H9 (cell line): Measurements from ENCODE around the gene GRIA1. TPM values are rescaled to one million over a fixed set of nuclear protein-coding genes. Genes with fewer than 3 reads are reported as not detected.

Experiments
- DNase-seq: peaks from one replicate; pipeline ENCODE4 v3.0.0-alpha.2; 2017
- H2AFZ ChIP-seq: one replicate; pipeline ENCODE4 v1.6.1; 2013; ENCODE audit warnings: mild to moderate bottlenecking, low read length, control low read depth, moderate library complexity
- H2AK5ac ChIP-seq: 2 replicates; pipeline ENCODE4 v1.6.1; 2013; ENCODE audit warnings: low read length, control low read depth, mixed read lengths; ENCODE audit not compliant: insufficient read length
- H2BK120ac ChIP-seq: one replicate; pipeline ENCODE4 v1.6.1; 2013; ENCODE audit warnings: low read depth, mild to moderate bottlenecking, low read length, control low read depth, inconsistent platforms; ENCODE audit not compliant: poor library complexity, severe bottlenecking
- H2BK12ac ChIP-seq: 2 replicates; pipeline ENCODE4 v1.6.1; 2013; ENCODE audit warnings: low read length, control low read depth, mixed read lengths, low read depth; ENCODE audit not compliant: insufficient read length
- H2BK15ac ChIP-seq: 2 replicates; pipeline ENCODE4 v1.6.1; 2013; ENCODE audit warnings: low read depth, low read length, control low read depth
- H2BK20ac ChIP-seq: one replicate; pipeline ENCODE4 v1.6.1; 2013; ENCODE audit warnings: low read depth, mild to moderate bottlenecking, low read length, control low read depth, inconsistent platforms; ENCODE audit not compliant: poor library complexity, severe bottlenecking
- H2BK5ac ChIP-seq: 2 replicates; pipeline ENCODE4 v1.6.1; 2013; ENCODE audit warnings: low read length, control low read depth, mixed read lengths; ENCODE audit not compliant: insufficient read length
- H3K14ac ChIP-seq: 2 replicates; pipeline ENCODE4 v1.6.1; 2013; ENCODE audit warnings: low read length, control low read depth; ENCODE audit not compliant: insufficient read depth
- H3K18ac ChIP-seq: 2 replicates; pipeline ENCODE4 v1.6.1; 2013; ENCODE audit warnings: low read depth, mild to moderate bottlenecking, mixed read lengths, low read length, control low read depth; ENCODE audit not compliant: insufficient read length
- H3K23ac ChIP-seq: 2 replicates; pipeline ENCODE4 v1.6.1; 2013; ENCODE audit warnings: low read length, control low read depth, mixed read lengths, low read depth; ENCODE audit not compliant: insufficient read length
- H3K23me2 ChIP-seq: 2 replicates; pipeline ENCODE4 v1.6.1; 2013; ENCODE audit warnings: low read depth, mild to moderate bottlenecking, mixed read lengths, low read length, control low read depth; ENCODE audit not compliant: insufficient read length, poor library complexity, severe bottlenecking
- H3K27ac ChIP-seq: 2 replicates; pipeline ENCODE4 v1.5.1; 2013; ENCODE audit warnings: low read length, control low read depth, mixed read lengths, low read depth; ENCODE audit not compliant: insufficient read length
- H3K27me3 ChIP-seq: 2 replicates; pipeline ENCODE4 v1.6.1; 2013; ENCODE audit warnings: low read length, control low read depth, inconsistent platforms; ENCODE audit not compliant: insufficient read depth
- H3K4ac ChIP-seq: 2 replicates; pipeline ENCODE4 v1.6.1; 2013; ENCODE audit warnings: low read depth, mild to moderate bottlenecking, control low read depth, inconsistent platforms, low read length, moderate library complexity
- H3K4me1 ChIP-seq: 2 replicates; pipeline ENCODE4 v1.6.1; 2013; ENCODE audit warnings: low read length, control low read depth, inconsistent platforms; ENCODE audit not compliant: insufficient read depth
- H3K4me2 ChIP-seq: 2 replicates; pipeline ENCODE4 v1.6.1; 2013; ENCODE audit warnings: low read length, control low read depth, mixed read lengths; ENCODE audit not compliant: insufficient read length, insufficient read depth
- H3K56ac ChIP-seq: 2 replicates; pipeline ENCODE4 v1.6.1; 2013; ENCODE audit warnings: low read depth, mild to moderate bottlenecking, mixed read lengths, low read length, control low read depth; ENCODE audit not compliant: insufficient read length
- H3K79me1 ChIP-seq: 2 replicates; pipeline ENCODE4 v1.6.1; 2013; ENCODE audit warnings: low read depth, mild to moderate bottlenecking, moderate library complexity, low read length, control low read depth, inconsistent platforms; ENCODE audit not compliant: insufficient read depth, poor library complexity, severe bottlenecking
- H3K79me2 ChIP-seq: 2 replicates; pipeline ENCODE4 v1.6.1; 2013; ENCODE audit warnings: low read length, control low read depth, inconsistent platforms; ENCODE audit not compliant: insufficient read depth
- H3K9ac ChIP-seq: 2 replicates; pipeline ENCODE4 v1.6.1; 2013; ENCODE audit warnings: low read length, control low read depth, mixed read lengths; ENCODE audit not compliant: insufficient read length; ENCODE audit errors: extremely low read depth
- H3K9me3 ChIP-seq: one replicate; pipeline ENCODE4 v1.6.1; 2013; ENCODE audit warnings: low read depth, low read length, inconsistent platforms; ENCODE audit not compliant: control insufficient read depth
- H3T11ph ChIP-seq: one replicate; pipeline ENCODE4 v1.6.1; 2013; ENCODE audit warnings: mild to moderate bottlenecking, low read length, control low read depth, inconsistent platforms
- H4K20me1 ChIP-seq: one replicate; pipeline ENCODE4 v1.6.1; 2013; ENCODE audit not compliant: control insufficient read depth, insufficient read length, insufficient read depth
- H4K5ac ChIP-seq: 2 replicates; pipeline ENCODE4 v1.6.1; 2013; ENCODE audit warnings: low read depth, mild to moderate bottlenecking, mixed read lengths, low read length, control low read depth; ENCODE audit not compliant: insufficient read length
- H4K8ac ChIP-seq: replicated peaks from 2 replicates; pipeline ENCODE4 v1.6.1; 2013; ENCODE audit warnings: low read length, control low read depth, mixed read lengths, low read depth; ENCODE audit not compliant: insufficient read length
- H4K91ac ChIP-seq: 2 replicates; pipeline ENCODE4 v1.6.1; 2013; ENCODE audit warnings: low read depth, mild to moderate bottlenecking, moderate library complexity, mixed read lengths, low read length, control low read depth; ENCODE audit not compliant: insufficient read length
- H3K27ac Mint-ChIP-seq, 3 experiments: 2 replicates in 2 of 3; 3 replicates in 1 of 3; pipeline ENCODE4 v1.8.0; 2020 to 2021; ENCODE audit warnings: mixed read lengths in 3 of 3, mild to moderate bottlenecking in 1 of 3, moderate library complexity in 1 of 3
- H3K27me3 Mint-ChIP-seq: 2 replicates; pipeline ENCODE4 v1.8.0; 2021; ENCODE audit warnings: low read depth, mild to moderate bottlenecking, moderate library complexity, mixed read lengths
- H3K36me3 Mint-ChIP-seq, 3 experiments: 2 replicates in 2 of 3; 3 replicates in 1 of 3; pipeline ENCODE4 v1.8.0; 2020 to 2021; ENCODE audit warnings: low read depth in 3 of 3, mixed read lengths in 3 of 3; ENCODE audit not compliant: insufficient read depth in 1 of 3
- H3K4me1 Mint-ChIP-seq, 2 experiments: 2 replicates each; pipeline ENCODE4 v1.8.0; 2020; ENCODE audit warnings: mixed read lengths in 2 of 2
- H3K4me3 Mint-ChIP-seq, 2 experiments: 2 replicates in 1 of 2; 3 replicates in 1 of 2; pipeline ENCODE4 v1.8.0; 2020 to 2021; ENCODE audit warnings: mild to moderate bottlenecking in 2 of 2, mixed read lengths in 2 of 2, moderate library complexity in 1 of 2
- H3K9me3 Mint-ChIP-seq, 2 experiments: 2 replicates in 1 of 2; 3 replicates in 1 of 2; pipeline ENCODE4 v1.8.0; 2020; ENCODE audit warnings: mild to moderate bottlenecking in 2 of 2, mixed read lengths in 2 of 2, moderate library complexity in 1 of 2
- CTCF ChIP-seq: fragments of 200-600 bp; sonication (generic); conservative IDR thresholded peaks from 3 replicates; pipeline ENCODE4 v1.8.0; 2021; ENCODE audit warnings: antibody characterized with exemption, mild to moderate bottlenecking
- WGBS: extraction: QIAGEN DNeasy Blood & Tissue Kit; methylation state at CpG from one replicate; pipeline ENCODE4 v1.1.7; 2013; ENCODE audit warnings: missing lambda C conversion rate, low lambda C conversion rate, mixed read lengths; ENCODE audit not compliant: insufficient read length; ENCODE audit errors: extremely low coverage; 5-methylcytosine and 5-hydroxymethylcytosine counted together
- total RNA-seq: library from RNA; stranded (reverse); gene quantifications from 2 replicates; pipeline ENCODE4 v1.2.1, GENCODE V29; 2021

GRIA1 gene
- total RNA-seq, 1 experiment from 2014 or later: 0.52 TPM

- H3K23me2 ChIP-seq: no peaks in the 10 kb centered on the region
- no peak for TF ChIP-seq CTCF
- H3K9me3 Mint-ChIP-seq: no peaks in the 10 kb centered on the region; a peak in 1 of 5 replicates
- no peak overlapping the region for H2BK12ac ChIP-seq
- no peak overlapping the region for H3K23ac ChIP-seq
- DNase-seq: no peak
- H3K27ac ChIP-seq: no peak overlapping the region
- no peaks in the 10 kb centered on the region for H3K79me2 ChIP-seq
- WGBS: no CpG with 5 or more reads among the region's 1 CpG
- no peak overlapping the region for H3K4me2 ChIP-seq
- no peak overlapping the region for H4K8ac ChIP-seq
- no peak overlapping the region for H4K5ac ChIP-seq
- no peak overlapping the region for H2BK20ac ChIP-seq
- no peak overlapping the region for H2AFZ ChIP-seq
- no peak overlapping the region for H3K14ac ChIP-seq
- no peak overlapping the region for H3K27ac Mint-ChIP-seq
- H2BK120ac ChIP-seq: no peak overlapping the region
- no peak overlapping the region for H2BK15ac ChIP-seq
- no peak overlapping the region for H3K18ac ChIP-seq
- H4K20me1 ChIP-seq: no peaks in the 10 kb centered on the region
- no peaks in the 10 kb centered on the region for H3K27me3 ChIP-seq
- H3K4me3 Mint-ChIP-seq: no peak overlapping the region
- no peak overlapping the region for H2AK5ac ChIP-seq
- H3K79me1 ChIP-seq: no peaks in the 10 kb centered on the region
- H3K9ac ChIP-seq: no peak overlapping the region
- peaks cover 35% of the 10 kb centered on the region in 2 experiments for H3K4me1 Mint-ChIP-seq
- H3K4ac ChIP-seq: no peak overlapping the region
- peaks cover 25% of the 10 kb centered on the region for H3K27me3 Mint-ChIP-seq
- H3K36me3 Mint-ChIP-seq: no peaks in the 10 kb centered on the region
- H3T11ph ChIP-seq: no peak overlapping the region
- H2BK5ac ChIP-seq: no peak overlapping the region
- no peak overlapping the region for H3K56ac ChIP-seq
- H4K91ac ChIP-seq: no peak overlapping the region
- no peaks in the 10 kb centered on the region for H3K9me3 ChIP-seq
- H3K4me1 ChIP-seq: no peaks in the 10 kb centered on the region
These were observed 167.7 kb downstream of the GRIA1 start for GRCh38 chr5:153658149-153658548.
